HepG2 (cell line): ENCODE measurements around the gene ZNF574. TPM values are rescaled to one million over a fixed set of nuclear protein-coding genes. Genes with fewer than 3 reads are reported as not detected.

Experiments
- ARNT2 ChIP-seq: sonication (generic); formaldehyde crosslinking; IDR thresholded peaks from 2 replicates; pipeline ENCODE4 v1.8.0; 2022; ENCODE audit warnings: mild to moderate bottlenecking, low read depth, missing genetic modification reagents, moderate library complexity
- CEBPB ChIP-seq: IDR thresholded peaks from 2 replicates; pipeline ENCODE4 v1.6.1; 2011; ENCODE audit warnings: low read depth, low read length, improper control_type of control experiment, borderline replicate concordance
- E2F1 ChIP-seq: sonication (generic); formaldehyde crosslinking; IDR thresholded peaks from 2 replicates; pipeline ENCODE4 v1.5.0; 2020; ENCODE audit warnings: missing genetic modification reagents
- GMEB1 ChIP-seq: sonication (generic); formaldehyde crosslinking; IDR thresholded peaks from 2 replicates; pipeline ENCODE4 v1.5.1; 2020; ENCODE audit warnings: missing genetic modification reagents, mild to moderate bottlenecking, borderline replicate concordance
- GPBP1L1 ChIP-seq: sonication (generic); formaldehyde crosslinking; IDR thresholded peaks from 2 replicates; pipeline ENCODE4 v1.5.0; 2020; ENCODE audit warnings: mild to moderate bottlenecking, missing genetic modification reagents
- MYNN ChIP-seq: sonication (generic); formaldehyde crosslinking; IDR thresholded peaks from 2 replicates; pipeline ENCODE4 v1.4.0; 2020; ENCODE audit warnings: mild to moderate bottlenecking, low read depth, missing genetic modification reagents
- NCOA5 ChIP-seq: sonication (generic); formaldehyde crosslinking; IDR thresholded peaks from 2 replicates; pipeline ENCODE4 v1.4.0; 2020; ENCODE audit warnings: missing genetic modification reagents
- PHF21A ChIP-seq: sonication (generic); formaldehyde crosslinking; IDR thresholded peaks from 2 replicates; pipeline ENCODE4 v1.5.0; 2020; ENCODE audit warnings: mild to moderate bottlenecking, missing genetic modification reagents
- PTBP1 ChIP-seq: fragments of 200-400 bp; formaldehyde crosslinking; IDR thresholded peaks from 2 replicates; pipeline ENCODE4 v1.6.1; 2018; ENCODE audit warnings: low read length, low read depth; ENCODE audit not compliant: poor library complexity, severe bottlenecking
- RBM22 ChIP-seq: fragments of 200-400 bp; formaldehyde crosslinking; optimal IDR thresholded peaks from 2 replicates; pipeline ENCODE3; 2017; ENCODE audit warnings: mild to moderate bottlenecking, low read length, moderate library complexity
- SOX6 ChIP-seq, 2 experiments: fragments of 450-650 bp in 1 of 2; sonication (generic) in 1 of 2; formaldehyde crosslinking in 1 of 2; IDR thresholded peaks; 2 replicates each; pipeline versions ENCODE4 v1.4.0 to v1.6.1; 2017 to 2020; ENCODE audit warnings: antibody characterized with exemption in 1 of 2, mild to moderate bottlenecking in 1 of 2, missing genetic modification reagents in 1 of 2
- TERF1 ChIP-seq: sonication (generic); formaldehyde crosslinking; IDR thresholded peaks from 2 replicates; pipeline ENCODE4 v1.8.0; 2022; ENCODE audit warnings: mild to moderate bottlenecking, missing genetic modification reagents, moderate library complexity
- THAP7 ChIP-seq: sonication (generic); formaldehyde crosslinking; IDR thresholded peaks from 2 replicates; pipeline ENCODE4 v1.8.1; 2023; ENCODE audit warnings: mild to moderate bottlenecking, missing genetic modification reagents
- ZFP36L2 ChIP-seq: sonication (generic); formaldehyde crosslinking; IDR thresholded peaks from 2 replicates; pipeline ENCODE4 v1.4.0; 2020; ENCODE audit warnings: missing genetic modification reagents
- ZFP90 ChIP-seq: sonication (generic); formaldehyde crosslinking; IDR thresholded peaks from 2 replicates; pipeline ENCODE4 v1.8.0; 2022; ENCODE audit warnings: missing genetic modification reagents, mild to moderate bottlenecking, inconsistent platforms, borderline replicate concordance
- ZNF335 ChIP-seq: sonication (generic); formaldehyde crosslinking; IDR thresholded peaks from 2 replicates; pipeline ENCODE4 v1.4.0; 2020; ENCODE audit warnings: missing genetic modification reagents
- ZNF441 ChIP-seq: sonication (generic); formaldehyde crosslinking; IDR thresholded peaks from 2 replicates; pipeline ENCODE4 v1.7.0; 2021; ENCODE audit warnings: missing genetic modification reagents, borderline replicate concordance
- ZNF546 ChIP-seq: sonication (generic); formaldehyde crosslinking; conservative IDR thresholded peaks from 2 replicates; pipeline ENCODE4 v1.8.1; 2023; ENCODE audit warnings: mild to moderate bottlenecking, missing genetic modification reagents
- ZNF747 ChIP-seq: sonication (generic); formaldehyde crosslinking; IDR thresholded peaks from 2 replicates; pipeline ENCODE4 v1.8.1; 2023; ENCODE audit warnings: missing genetic modification reagents, mild to moderate bottlenecking, borderline replicate concordance
- ZSCAN25 ChIP-seq: sonication (generic); formaldehyde crosslinking; IDR thresholded peaks from 2 replicates; pipeline ENCODE4 v1.8.0; 2022; ENCODE audit warnings: mild to moderate bottlenecking, missing genetic modification reagents
- ZSCAN5A ChIP-seq: sonication (generic); formaldehyde crosslinking; IDR thresholded peaks from 2 replicates; pipeline ENCODE4 v1.8.0; 2022; ENCODE audit warnings: mild to moderate bottlenecking, missing genetic modification reagents, borderline replicate concordance
- polyA plus RNA-seq, 8 experiments: library from polyadenylated mRNA; depleted of rRNA in 3 of 8; stranded (reverse) in 7 of 8; unstranded in 1 of 8; fragments of >200 nt; fragmentation: Illumina TruSeq in 4 of 8; extraction: Trizol in 4 of 8; gene quantifications; 2 replicates each; pipeline versions ENCODE4 v1.2.1 to v1.2.3, GENCODE V29; 2011 to 2016; ENCODE audit warnings: low read depth in 4 of 8, missing spikeins in 1 of 8, mixed read lengths in 1 of 8; ENCODE audit not compliant: insufficient read depth in 1 of 8
- total RNA-seq, 5 experiments: library from RNA; depleted of rRNA; stranded (reverse); fragments of >200 nt; fragmentation: Illumina TruSeq; extraction: Trizol; gene quantifications; 2 replicates each; pipeline ENCODE4 v1.2.3, GENCODE V29; 2016; ENCODE audit warnings: low read depth in 1 of 5

ZNF574 gene
- total and polyA plus RNA-seq, 2 of the 13 experiments (the other 11 are each of a cell fraction or from before 2014, with no cell fraction given), result 7.7 to 7.9 TPM

- TF ChIP-seq GMEB1 (CRISPR knock-in tag), result peak; percentile 93
- TF ChIP-seq E2F1, result no peak
- no peak for TF ChIP-seq RBM22
- no peak for TF ChIP-seq CEBPB
- peak; percentile 13; the same call in 1 of the 2 replicates for TF ChIP-seq PHF21A (CRISPR knock-in tag)
- TF ChIP-seq ZFP90 (CRISPR knock-in tag), result no peak
- TF ChIP-seq ZSCAN25 (CRISPR knock-in tag), result peak; percentile 61
- TF ChIP-seq ZFP36L2 (CRISPR knock-in tag), result no peak
- TF ChIP-seq ARNT2 (CRISPR knock-in tag), result peak; percentile 58
- no peak for TF ChIP-seq GPBP1L1
- no peak for TF ChIP-seq TERF1 (CRISPR knock-in tag)
- TF ChIP-seq PTBP1, result peak; percentile 20
- no peak for TF ChIP-seq ZNF546 (CRISPR knock-in tag)
- TF ChIP-seq ZNF335, result no peak
- TF ChIP-seq NCOA5 (CRISPR knock-in tag), result no peak
- TF ChIP-seq ZNF441, result peak; percentile 72; the same call in 1 of the 2 replicates
- no peak for TF ChIP-seq ZSCAN5A (CRISPR knock-in tag)
- TF ChIP-seq ZNF747 (CRISPR knock-in tag), result peak; percentile 62; the same call in 1 of the 2 replicates
- TF ChIP-seq MYNN (CRISPR knock-in tag), result no peak
- no peak for TF ChIP-seq SOX6 (IDR thresholded peaks at IDR 0.05)
- TF ChIP-seq SOX6 (CRISPR knock-in tag; IDR thresholded peaks at IDR 0.05), result 0 out of 2 replicates have a peak, but pooled peaks have one; percentile 45
- TF ChIP-seq THAP7, result 0 out of 2 replicates have a peak, but pooled peaks have one; percentile 6
Observed at GRCh38 chr19:42075616-42076379, at the start of gene ZNF574 (continued).
